ENCODE data around the gene PNPLA7. TPM values are rescaled to one million over a fixed set of nuclear protein-coding genes. Genes with fewer than 3 reads are reported as not detected.

The PNPLA7 gene
- total RNA-seq, 1 experiment from 2014 or later: 1.3 TPM

DNA sequence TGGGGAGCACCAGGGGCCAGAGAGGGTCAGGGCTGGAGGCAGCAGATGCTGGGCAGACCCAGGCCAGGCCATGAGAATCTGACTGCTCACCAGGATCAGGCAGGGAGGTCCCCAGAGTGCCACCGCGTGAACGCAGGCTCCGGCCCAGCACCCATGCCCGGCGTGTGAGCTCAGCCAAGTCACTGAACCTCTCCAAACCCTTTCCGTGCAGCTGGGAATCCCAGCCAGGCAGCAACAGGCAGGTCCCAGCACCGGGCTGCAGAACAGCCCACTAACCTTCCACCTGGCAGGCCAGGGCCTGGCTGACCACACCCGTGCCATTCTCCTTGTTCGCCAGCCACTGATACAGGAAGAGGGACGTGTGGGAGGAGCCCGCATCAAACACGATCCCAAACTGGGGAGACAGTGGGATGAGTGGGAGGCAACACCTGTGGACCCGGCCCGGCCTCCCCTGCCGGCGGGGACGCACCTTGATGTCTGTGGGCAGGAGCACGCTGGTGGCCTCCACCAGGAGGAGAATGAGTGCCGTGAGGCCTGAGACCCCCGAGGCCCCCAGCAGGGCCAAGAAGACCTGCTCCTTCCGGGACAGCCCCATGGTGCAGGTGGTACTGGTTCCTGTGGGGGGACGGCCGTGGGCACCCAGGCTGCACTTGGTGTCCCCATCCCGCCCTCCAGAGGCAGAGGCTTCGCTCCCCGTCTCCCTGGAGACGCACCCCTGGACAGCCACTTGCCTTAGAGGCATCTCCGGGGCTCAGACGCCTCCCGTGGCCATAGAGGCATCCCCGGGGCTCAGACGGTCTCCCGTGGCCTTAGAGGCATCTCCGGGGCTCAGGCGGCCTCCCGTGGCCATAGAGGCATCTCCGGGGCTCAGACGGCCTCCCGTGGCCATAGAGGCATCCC, 112.3 kb downstream of the PNPLA7 start:
- Mint-ChIP-seq H3K27ac (no peak overlapping the region), H3K36me3 (no peaks in the 10 kb centered on the region), H3K4me3 (no peak overlapping the region), H3K27me3 (ENCODE audit: low read depth) (no peaks in the 10 kb centered on the region; the same call in 1 of the 2 replicates), H3K4me1 (peaks cover 2% of the 10 kb centered on the region; the same call in 1 of the 2 replicates), H3K9me3 (no peaks in the 10 kb centered on the region)
- TF ChIP-seq, protein P1, sequence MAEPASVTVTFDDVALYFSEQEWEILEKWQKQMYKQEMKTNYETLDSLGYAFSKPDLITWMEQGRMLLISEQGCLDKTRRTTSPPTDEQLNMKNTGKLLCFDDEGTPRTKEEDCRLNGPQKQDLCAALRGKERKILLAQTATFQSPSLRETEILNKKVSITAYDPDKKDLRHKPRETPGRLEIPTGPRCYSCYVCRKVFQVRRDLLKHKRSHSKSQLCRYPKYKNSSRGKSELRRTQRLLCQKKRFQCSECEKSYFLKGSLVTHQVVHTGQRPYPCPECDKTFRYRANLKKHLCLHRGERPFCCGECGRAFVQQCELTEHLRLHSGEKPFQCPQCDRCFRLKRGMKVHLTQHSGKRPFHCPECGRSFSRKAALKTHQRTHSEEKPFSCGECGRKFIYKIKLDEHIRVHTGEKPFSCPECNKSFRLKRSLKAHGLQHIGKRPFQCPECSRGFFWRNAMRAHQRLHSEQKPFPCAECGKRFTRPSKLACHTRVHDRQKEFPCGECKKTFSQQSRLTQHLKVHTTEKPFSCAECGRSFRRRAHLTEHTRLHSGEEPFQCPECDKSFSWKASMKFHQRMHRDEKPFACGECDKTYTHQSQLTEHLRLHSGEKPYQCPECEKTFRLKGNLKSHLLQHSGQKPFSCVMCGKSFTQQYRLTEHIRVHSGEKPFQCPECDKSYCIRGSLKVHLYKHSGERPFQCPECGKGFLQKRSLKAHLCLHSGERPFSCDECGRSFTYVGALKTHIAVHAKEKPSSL (CRISPR knock-in tag; conservative IDR thresholded peaks at IDR 0.05): no peak
- TF ChIP-seq JAZF1 (CRISPR knock-in tag; IDR thresholded peaks at IDR 0.05): no peak
- TF ChIP-seq OVOL2 (CRISPR knock-in tag; IDR thresholded peaks at IDR 0.05; ENCODE audit: borderline replicate concordance): no peak
- TF ChIP-seq, protein P2, sequence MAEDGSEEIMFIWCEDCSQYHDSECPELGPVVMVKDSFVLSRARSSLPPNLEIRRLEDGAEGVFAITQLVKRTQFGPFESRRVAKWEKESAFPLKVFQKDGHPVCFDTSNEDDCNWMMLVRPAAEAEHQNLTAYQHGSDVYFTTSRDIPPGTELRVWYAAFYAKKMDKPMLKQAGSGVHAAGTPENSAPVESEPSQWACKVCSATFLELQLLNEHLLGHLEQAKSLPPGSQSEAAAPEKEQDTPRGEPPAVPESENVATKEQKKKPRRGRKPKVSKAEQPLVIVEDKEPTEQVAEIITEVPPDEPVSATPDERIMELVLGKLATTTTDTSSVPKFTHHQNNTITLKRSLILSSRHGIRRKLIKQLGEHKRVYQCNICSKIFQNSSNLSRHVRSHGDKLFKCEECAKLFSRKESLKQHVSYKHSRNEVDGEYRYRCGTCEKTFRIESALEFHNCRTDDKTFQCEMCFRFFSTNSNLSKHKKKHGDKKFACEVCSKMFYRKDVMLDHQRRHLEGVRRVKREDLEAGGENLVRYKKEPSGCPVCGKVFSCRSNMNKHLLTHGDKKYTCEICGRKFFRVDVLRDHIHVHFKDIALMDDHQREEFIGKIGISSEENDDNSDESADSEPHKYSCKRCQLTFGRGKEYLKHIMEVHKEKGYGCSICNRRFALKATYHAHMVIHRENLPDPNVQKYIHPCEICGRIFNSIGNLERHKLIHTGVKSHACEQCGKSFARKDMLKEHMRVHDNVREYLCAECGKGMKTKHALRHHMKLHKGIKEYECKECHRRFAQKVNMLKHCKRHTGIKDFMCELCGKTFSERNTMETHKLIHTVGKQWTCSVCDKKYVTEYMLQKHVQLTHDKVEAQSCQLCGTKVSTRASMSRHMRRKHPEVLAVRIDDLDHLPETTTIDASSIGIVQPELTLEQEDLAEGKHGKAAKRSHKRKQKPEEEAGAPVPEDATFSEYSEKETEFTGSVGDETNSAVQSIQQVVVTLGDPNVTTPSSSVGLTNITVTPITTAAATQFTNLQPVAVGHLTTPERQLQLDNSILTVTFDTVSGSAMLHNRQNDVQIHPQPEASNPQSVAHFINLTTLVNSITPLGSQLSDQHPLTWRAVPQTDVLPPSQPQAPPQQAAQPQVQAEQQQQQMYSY (CRISPR knock-in tag; IDR thresholded peaks at IDR 0.05): no peak
- TF ChIP-seq ZNF671 (CRISPR knock-in tag; IDR thresholded peaks at IDR 0.05): no peak
- TF ChIP-seq AR (CRISPR knock-in tag; IDR thresholded peaks at IDR 0.05): no peak
- TF ChIP-seq ARID4B (CRISPR knock-in tag; IDR thresholded peaks at IDR 0.05; ENCODE audit: borderline replicate concordance): no peak
- TF ChIP-seq ELF4 (CRISPR knock-in tag; IDR thresholded peaks at IDR 0.05; ENCODE audit: low read depth): no peak
- no peak for TF ChIP-seq GABPB1 (CRISPR knock-in tag; IDR thresholded peaks at IDR 0.05)
- no peak for TF ChIP-seq SOX15 (CRISPR knock-in tag; IDR thresholded peaks at IDR 0.05)
- ATAC-seq (no peak), DNase-seq (ENCODE audit: low spot score) (no peak)
- ChIA-PET POLR2A (interaction anchor here (0.6 kb wide), 1 partner anchor 104 kb away, joined by 3 read pairs; no protein-coding TSS in a partner anchor), CTCF (interaction anchor here (1.2 to 1.8 kb wide), 3 partner anchors 15 to 151 kb away, joined by 3 to 14 read pairs (median 3); partner anchors contain the start of genes EXD3, NOXA1 and NRARP)
